ENCODE data around the gene IDS.
"Not testable (repeated sequence)": the region's sequence is repeated elsewhere in the genome, so short reads cannot be mapped to it uniquely, and the experiment has no call there.

IDS gene

DNA sequence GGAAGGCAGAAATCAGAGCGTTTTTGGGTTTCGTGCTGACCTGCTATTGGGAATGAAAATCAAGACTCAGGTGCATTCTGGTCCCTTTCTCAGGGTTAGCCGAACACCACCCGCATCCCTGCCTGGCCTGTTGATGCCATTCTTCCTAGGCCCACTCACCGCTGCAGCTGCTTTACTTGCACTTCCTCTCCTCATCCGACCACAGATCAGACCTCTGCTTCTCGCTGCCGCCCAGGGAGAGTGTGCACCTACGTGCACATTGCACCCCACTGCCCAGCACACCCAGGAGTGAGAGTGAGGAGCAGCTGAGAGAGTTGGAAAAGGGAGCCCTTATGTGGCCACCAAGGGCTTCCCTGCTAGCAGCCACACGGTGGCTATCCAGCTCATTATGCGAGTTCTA, 32.4 kb upstream of the IDS start:
- H3K4me1 Mint-ChIP-seq, result peaks cover 15% of the 10 kb centered on the region
- H3K4me3 Mint-ChIP-seq; H3K9me3 Mint-ChIP-seq; ATAC-seq; H3K27ac Mint-ChIP-seq; DNase-seq; H3K36me3 Mint-ChIP-seq (ENCODE audit: low read depth); H3K27me3 Mint-ChIP-seq: not testable (repeated sequence)

DNA sequence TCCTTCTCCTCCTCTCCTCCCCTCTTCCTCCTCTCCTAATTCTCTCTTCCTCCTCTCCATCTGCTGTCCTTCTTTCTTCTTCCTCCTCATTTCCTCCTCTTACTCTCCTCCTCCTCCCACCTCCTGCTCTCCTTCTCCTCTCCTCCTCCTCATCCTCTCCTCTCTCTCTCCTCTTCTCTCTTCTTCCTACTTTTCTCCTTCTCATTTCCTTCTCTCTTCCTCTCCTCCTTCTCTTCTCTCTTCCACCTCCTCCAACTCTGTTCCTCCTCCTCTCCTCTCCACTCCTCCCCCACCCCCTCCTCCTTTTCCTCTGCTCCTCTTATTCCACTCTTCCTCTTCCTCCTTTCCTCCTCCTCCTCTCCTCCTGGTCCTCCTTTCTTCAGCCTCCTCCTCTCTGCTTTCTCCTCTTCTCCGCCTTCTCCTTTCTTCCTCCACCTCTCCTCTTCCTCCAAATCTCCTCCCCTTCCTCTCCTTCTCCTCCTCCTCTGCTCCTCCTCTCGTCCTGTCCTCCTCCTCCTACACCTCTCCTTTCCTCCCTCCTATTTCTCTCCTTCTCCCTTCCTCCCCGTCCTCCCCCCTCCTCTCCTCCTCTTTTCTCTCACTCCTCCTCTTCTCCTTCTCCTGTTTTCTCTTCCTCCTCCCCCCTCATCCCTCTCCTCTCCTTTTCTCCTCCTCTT, 30.0 kb upstream of the IDS start:
- not testable (repeated sequence) for ATAC-seq; H3K27ac Mint-ChIP-seq; H3K36me3 Mint-ChIP-seq (ENCODE audit: low read depth); H3K4me3 Mint-ChIP-seq; H3K27me3 Mint-ChIP-seq; DNase-seq; H3K9me3 Mint-ChIP-seq
- H3K4me1 Mint-ChIP-seq, result peaks cover 29% of the 10 kb centered on the region

DNA sequence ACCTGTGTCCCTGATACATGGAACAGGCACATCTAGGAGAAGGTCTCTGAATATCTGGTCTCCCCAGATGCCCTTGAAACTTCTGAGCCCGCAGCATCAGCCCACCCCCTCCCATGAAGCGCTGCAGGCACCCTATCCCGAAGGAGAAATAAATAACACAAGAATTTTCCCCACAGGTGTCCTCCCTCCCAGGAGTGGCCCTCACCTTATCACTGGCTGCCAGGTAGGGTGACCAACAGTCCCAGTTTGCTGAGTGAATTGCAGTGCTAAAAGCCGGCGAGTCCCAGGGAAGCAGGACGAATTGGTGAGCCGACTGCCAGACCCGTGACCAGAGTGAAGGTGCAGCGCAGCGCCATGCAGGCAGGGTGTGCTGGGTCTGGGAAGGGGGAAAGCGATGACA, 28.9 kb upstream of the IDS start:
- not testable (repeated sequence) for H3K4me3 Mint-ChIP-seq; H3K9me3 Mint-ChIP-seq; H3K36me3 Mint-ChIP-seq (ENCODE audit: low read depth); DNase-seq; ATAC-seq; H3K27me3 Mint-ChIP-seq; H3K27ac Mint-ChIP-seq
- H3K4me1 Mint-ChIP-seq, result peaks cover 25% of the 10 kb centered on the region

DNA sequence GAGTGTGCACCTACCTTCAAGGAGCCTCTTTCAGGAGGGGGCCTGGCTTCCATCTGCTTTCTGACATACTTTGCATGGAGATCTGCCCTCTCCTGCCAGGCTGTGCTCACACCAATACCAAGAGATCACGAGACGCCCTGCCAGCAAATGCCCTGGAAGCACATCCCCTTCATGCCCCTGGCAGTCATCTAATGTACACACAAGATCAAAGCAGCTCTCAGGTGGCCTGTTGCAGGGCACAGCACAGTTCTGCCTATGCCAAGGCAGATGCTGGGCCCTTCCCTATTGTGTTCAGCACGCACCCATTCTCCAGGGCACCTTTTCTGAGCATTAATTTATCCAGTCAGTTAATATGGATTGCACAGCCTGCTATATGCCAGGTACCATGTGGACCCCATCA, 27.8 kb upstream of the IDS start:
- not testable (repeated sequence) for H3K27me3 Mint-ChIP-seq; H3K27ac Mint-ChIP-seq; DNase-seq; H3K36me3 Mint-ChIP-seq (ENCODE audit: low read depth); H3K4me3 Mint-ChIP-seq; H3K9me3 Mint-ChIP-seq; ATAC-seq
- peaks cover 23% of the 10 kb centered on the region for H3K4me1 Mint-ChIP-seq

DNA sequence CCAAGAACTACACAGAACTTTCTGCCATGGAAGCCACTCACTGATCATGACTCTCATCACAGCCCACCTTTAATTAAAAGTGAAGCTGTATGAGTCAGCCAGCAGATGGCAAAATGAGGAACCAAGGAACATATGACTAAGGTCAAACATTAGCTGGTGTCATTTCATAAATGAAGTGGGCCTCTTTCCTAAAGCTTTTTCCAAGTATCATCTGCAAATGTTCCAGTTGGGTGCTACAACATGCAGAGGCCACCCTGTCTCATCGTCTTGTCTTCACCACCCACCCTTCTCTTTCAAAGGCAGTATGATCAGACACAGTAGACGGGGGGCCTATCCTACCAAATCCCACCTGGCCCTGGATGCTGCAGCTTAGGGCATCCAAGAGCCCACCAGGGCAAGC, 26.5 kb upstream of the IDS start:
- DNase-seq (no peak), ATAC-seq (peak; percentile 80)
- Mint-ChIP-seq H3K36me3 (ENCODE audit: low read depth) (peaks cover 5% of the 10 kb centered on the region), H3K27ac (peak overlapping the region; percentile 88), H3K4me3 (no peak overlapping the region), H3K9me3 (no peaks in the 10 kb centered on the region), H3K4me1 (peaks cover 28% of the 10 kb centered on the region), H3K27me3 (no peaks in the 10 kb centered on the region)

DNA sequence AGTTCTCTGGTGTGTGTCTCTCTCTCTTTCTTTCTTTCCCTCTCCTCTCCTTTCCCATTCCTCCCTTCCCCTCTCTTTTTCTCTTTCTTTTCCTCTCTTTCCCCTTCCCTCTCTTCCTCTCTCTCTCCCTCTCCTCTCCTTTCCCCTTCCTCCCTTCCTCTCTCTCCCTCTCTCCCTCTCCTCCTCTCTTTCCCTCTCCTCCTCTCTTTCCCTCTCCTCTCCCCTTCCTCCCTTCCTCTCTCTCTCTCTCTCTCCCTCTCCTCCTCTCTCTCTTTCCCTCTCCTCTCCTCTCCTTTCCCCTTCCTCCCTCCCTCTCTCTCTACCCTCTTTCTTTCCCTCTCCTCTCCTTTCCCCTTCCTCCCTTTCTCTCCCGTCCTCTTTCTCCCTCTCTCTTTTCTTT, 23.3 kb upstream of the IDS start:
- H3K9me3 Mint-ChIP-seq, result no peaks in the 10 kb centered on the region
- no peak overlapping the region for H3K27ac Mint-ChIP-seq
- H3K36me3 Mint-ChIP-seq (ENCODE audit: low read depth), result peaks cover 5% of the 10 kb centered on the region
- no peak for ATAC-seq
- no peaks in the 10 kb centered on the region for H3K27me3 Mint-ChIP-seq
- H3K4me3 Mint-ChIP-seq, result no peak overlapping the region
- no peak for DNase-seq
- peaks cover 39% of the 10 kb centered on the region for H3K4me1 Mint-ChIP-seq

DNA sequence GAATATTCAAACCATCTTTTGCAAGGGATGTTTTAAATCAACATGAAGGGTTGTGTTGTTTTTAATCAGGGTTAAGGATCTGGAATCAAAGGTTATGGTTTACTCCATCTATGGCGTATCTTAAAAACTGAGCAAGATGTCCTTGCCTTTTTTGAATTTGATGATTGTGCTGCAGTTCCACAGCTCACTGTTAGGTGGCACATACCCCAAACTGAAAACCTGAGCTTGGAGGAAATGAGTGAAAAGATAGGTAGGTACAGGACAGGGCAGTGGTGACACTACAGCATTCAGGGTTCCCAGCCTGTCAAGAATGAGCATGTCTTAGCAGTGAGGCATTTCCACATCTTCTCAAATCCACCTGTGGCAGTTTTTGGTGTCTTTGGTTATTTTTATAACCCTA, 22.6 kb upstream of the IDS start:
- Mint-ChIP-seq H3K4me3 (no peak overlapping the region), H3K27ac (peak overlapping the region; percentile 49), H3K4me1 (peaks cover 40% of the 10 kb centered on the region), H3K9me3 (no peaks in the 10 kb centered on the region), H3K27me3 (no peaks in the 10 kb centered on the region), H3K36me3 (ENCODE audit: low read depth) (peaks cover 5% of the 10 kb centered on the region)
- no peak for ATAC-seq
- no peak for DNase-seq

DNA sequence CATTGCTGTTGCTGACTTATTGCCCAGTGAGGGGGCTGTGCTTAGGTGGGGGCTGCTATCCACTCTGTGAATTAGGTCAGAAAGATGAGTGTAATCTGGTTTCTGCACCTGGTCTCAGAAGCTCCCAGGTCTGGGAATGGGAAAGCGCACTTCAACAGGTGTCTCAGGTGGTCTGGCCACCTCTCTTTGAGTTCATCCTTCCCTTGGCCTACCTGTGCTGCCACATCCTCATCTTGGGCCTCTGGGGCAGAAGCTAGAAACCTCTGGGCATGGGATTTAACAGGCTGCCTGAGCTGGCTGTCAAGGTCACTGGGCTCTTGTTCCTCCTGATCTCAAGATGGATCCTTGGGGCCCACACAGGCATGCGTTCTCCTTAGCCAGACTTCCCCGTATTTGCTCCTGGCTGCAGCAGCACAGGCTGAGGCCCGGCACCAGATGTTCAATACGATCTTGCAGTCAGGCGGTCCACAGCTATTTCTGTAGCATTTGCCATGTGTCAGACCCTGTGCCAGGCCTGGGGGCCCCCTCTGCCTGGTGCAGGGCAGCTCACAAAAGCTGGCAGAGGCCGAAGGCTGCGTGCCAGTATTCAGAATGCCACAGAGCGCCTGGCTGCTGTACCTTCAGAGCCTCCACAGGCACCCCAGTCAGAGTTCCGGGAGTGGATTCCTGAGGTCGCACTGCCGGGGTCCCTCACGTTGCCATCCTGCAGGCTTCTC, 21.4 kb upstream of the IDS start:
- not testable (repeated sequence) for H3K27me3 Mint-ChIP-seq; H3K9me3 Mint-ChIP-seq; ATAC-seq; DNase-seq; H3K4me3 Mint-ChIP-seq; H3K36me3 Mint-ChIP-seq (ENCODE audit: low read depth)
- H3K4me1 Mint-ChIP-seq, result peaks cover 35% of the 10 kb centered on the region
- peak overlapping the region; percentile 56 for H3K27ac Mint-ChIP-seq

DNA sequence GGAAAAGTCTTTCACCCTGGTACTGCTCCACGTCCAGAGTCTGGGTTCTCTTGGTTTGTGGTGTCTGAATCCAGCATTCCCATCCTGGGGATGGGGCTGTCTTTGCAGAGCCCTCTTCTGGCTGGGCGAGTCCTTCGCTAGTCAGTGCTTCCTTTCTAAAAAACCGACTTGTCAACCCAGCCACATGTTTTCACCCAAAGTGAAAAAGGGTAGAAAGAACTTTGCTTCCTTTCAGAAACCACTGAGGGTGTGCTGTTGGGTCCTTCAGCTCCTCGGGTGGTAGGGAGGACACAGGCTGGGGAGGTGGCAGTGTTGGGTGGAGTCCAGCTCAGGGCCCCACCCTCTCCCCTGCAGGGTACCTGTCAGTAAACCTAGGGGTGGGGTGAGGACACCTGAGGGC, 20.8 kb upstream of the IDS start:
- H3K27me3 Mint-ChIP-seq; DNase-seq; H3K4me3 Mint-ChIP-seq; H3K9me3 Mint-ChIP-seq; H3K36me3 Mint-ChIP-seq (ENCODE audit: low read depth): not testable (repeated sequence)
- peak; percentile 35 for ATAC-seq
- Mint-ChIP-seq H3K27ac (peak overlapping the region; percentile 56), H3K4me1 (peaks cover 35% of the 10 kb centered on the region)

DNA sequence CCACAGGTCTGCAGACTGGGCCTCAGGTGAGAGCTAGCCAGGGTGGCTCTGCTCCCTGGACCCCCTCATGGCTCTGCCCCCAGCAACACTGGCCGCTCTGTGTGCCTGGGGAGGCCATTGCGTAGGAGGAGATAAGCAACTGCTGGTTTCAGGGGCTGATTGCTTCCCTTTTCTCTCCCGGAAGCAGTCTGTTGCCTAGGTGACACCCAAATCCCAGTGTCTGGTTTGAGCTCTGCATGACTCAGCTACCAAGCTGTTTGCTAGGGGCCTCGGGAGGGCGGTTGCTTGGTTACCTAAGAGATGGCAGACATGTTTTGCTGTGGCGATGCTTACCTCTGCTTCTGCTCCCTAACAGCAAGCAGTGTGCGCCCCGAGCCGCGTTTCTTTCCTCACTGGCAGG, 20.3 kb upstream of the IDS start:
- not testable (repeated sequence) for H3K27ac Mint-ChIP-seq; H3K9me3 Mint-ChIP-seq; H3K4me3 Mint-ChIP-seq; H3K27me3 Mint-ChIP-seq; H3K36me3 Mint-ChIP-seq (ENCODE audit: low read depth)
- H3K4me1 Mint-ChIP-seq, result peaks cover 37% of the 10 kb centered on the region
- DNase-seq (peak; percentile 46), ATAC-seq (peak; percentile 89)

DNA sequence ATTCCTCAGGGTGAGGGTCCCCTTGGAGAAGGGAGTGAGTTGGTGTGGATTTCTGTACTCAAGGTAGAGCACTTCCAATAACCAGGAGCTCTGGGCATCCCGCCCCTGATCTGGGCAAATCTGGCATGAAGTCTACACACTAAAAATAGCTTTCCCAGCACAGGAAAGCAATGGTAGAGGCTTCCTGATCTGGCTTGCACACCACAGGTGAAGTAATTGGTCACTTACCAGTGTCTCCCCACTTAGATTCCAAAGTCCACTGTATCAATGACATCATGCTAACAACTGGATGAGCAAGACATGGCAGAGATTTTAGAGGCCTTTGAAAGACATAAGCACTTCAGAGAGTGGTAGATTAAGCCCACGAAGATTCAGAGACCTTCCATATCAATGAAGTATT, 17.8 kb upstream of the IDS start:
- no peak for ATAC-seq
- peaks cover 45% of the 10 kb centered on the region for H3K4me1 Mint-ChIP-seq
- H3K27me3 Mint-ChIP-seq, result peaks cover 4% of the 10 kb centered on the region
- DNase-seq, result no peak
- no peaks in the 10 kb centered on the region for H3K9me3 Mint-ChIP-seq
- H3K4me3 Mint-ChIP-seq, result no peak overlapping the region
- H3K27ac Mint-ChIP-seq, result no peak overlapping the region
- no peaks in the 10 kb centered on the region for H3K36me3 Mint-ChIP-seq (ENCODE audit: low read depth)

DNA sequence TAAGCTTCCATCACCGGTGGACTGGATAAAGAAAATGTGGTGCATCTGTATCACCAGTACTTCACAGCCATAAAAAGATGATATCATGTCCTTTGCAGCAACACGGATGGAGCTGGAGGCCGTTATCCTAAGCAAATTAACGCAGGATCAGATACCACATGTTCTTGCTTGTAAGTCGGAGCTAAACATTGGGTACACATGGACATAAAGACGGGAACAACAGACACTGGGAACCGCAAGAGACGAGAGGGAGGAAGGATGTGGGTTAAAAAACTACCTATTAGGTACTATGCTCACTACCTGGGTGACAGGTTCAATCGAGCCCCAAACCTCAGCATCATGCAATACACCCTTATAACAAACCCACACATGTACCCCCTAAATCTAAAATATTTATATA, 16.3 kb upstream of the IDS start:
- DNase-seq, result no peak
- peaks cover 49% of the 10 kb centered on the region for H3K4me1 Mint-ChIP-seq
- H3K27me3 Mint-ChIP-seq, result peaks cover 4% of the 10 kb centered on the region
- no peak overlapping the region for H3K27ac Mint-ChIP-seq
- no peaks in the 10 kb centered on the region for H3K9me3 Mint-ChIP-seq
- ATAC-seq, result no peak
- no peak overlapping the region for H3K4me3 Mint-ChIP-seq
- H3K36me3 Mint-ChIP-seq (ENCODE audit: low read depth), result no peaks in the 10 kb centered on the region

DNA sequence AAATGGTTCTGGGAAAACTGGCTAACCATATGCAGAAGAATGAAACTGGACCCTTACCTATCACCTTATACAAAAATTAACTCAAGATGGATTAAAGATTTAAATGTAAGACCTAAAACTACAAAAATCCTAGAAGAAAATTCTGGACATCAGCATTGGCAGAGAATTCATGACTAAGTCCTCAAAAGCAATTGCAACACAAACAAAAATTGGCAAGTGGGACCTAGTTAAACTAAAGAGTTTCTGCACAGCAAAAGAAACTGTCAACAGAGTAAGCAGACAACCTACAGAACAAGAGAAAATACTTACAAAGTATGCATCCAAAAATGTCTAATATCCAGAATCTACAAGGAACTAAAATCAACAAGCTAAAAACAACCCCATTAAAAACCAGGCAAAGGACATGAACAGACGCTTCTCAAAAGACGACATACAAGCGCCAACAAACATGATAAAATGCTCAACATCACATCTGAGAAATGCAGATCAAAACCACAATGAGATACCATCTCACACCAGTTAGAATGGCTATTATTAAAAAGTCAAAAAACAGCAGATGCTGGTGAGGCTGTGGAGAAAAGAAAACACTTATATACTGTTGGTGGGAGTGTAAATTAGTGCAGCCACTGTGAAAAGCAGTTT, 15.7 kb upstream of the IDS start:
- ATAC-seq; H3K27ac Mint-ChIP-seq; H3K4me3 Mint-ChIP-seq; H3K36me3 Mint-ChIP-seq (ENCODE audit: low read depth); H3K9me3 Mint-ChIP-seq; H3K27me3 Mint-ChIP-seq; DNase-seq: not testable (repeated sequence)
- peaks cover 52% of the 10 kb centered on the region for H3K4me1 Mint-ChIP-seq

DNA sequence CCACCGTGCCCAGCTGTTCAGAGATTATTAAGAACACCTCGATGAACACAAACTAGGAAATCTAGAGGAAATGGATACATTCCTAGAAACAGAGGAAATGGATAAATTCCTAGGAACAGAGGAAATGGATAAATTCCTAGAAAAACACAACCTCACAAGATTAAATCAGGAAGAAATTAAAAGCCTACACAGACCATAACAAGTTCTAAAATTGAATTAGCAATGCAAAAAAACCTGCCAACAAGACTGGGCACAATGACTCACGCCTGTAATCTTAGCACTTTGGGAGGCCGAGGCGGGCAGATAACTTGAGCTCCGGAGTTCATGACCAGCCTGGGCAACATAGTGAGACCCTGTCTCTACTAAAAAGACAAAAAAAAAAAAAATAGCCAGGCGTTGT, 13.1 kb upstream of the IDS start:
- H3K27ac Mint-ChIP-seq, result no peak overlapping the region
- H3K27me3 Mint-ChIP-seq, result peaks cover 4% of the 10 kb centered on the region
- H3K4me1 Mint-ChIP-seq, result peaks cover 59% of the 10 kb centered on the region
- H3K9me3 Mint-ChIP-seq, result no peaks in the 10 kb centered on the region
- no peak overlapping the region for H3K4me3 Mint-ChIP-seq
- no peaks in the 10 kb centered on the region for H3K36me3 Mint-ChIP-seq (ENCODE audit: low read depth)
- ATAC-seq, result no peak
- DNase-seq, result no peak

DNA sequence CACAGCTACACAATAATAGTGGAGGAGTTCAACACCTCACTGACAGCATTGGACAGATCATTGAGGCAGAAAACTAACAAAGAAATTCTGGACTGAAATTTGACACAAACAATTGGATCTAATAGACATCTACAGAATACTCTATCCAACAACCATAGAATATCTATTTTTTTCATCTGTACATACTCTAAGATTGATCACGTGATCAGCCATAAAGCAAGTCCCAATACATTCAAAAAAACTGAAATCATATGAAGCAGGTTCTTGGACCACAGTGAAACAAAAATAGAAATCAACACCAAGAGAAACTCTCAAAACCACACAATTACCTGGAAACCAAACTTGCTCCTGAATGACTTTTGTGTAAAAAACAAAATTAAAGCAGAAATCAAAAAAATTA, 12.2 kb upstream of the IDS start:
- ATAC-seq (no peak), DNase-seq (no peak)
- Mint-ChIP-seq H3K9me3 (no peaks in the 10 kb centered on the region), H3K4me3 (no peak overlapping the region), H3K36me3 (ENCODE audit: low read depth) (no peaks in the 10 kb centered on the region), H3K27me3 (peaks cover 4% of the 10 kb centered on the region), H3K4me1 (peaks cover 60% of the 10 kb centered on the region), H3K27ac (no peak overlapping the region)
